HuH-7 (cell line): Measurements from ENCODE around the gene ADAMTS1.
"Not testable (repeated sequence)": the region's sequence is repeated elsewhere in the genome, so short reads cannot be mapped to it uniquely, and the experiment has no call there.

Experiments used
- DNase-seq: peaks from one replicate; pipeline ENCODE4 v3.0.0; 2011; ENCODE audit warnings: low spot score

ADAMTS1 gene

DNA sequence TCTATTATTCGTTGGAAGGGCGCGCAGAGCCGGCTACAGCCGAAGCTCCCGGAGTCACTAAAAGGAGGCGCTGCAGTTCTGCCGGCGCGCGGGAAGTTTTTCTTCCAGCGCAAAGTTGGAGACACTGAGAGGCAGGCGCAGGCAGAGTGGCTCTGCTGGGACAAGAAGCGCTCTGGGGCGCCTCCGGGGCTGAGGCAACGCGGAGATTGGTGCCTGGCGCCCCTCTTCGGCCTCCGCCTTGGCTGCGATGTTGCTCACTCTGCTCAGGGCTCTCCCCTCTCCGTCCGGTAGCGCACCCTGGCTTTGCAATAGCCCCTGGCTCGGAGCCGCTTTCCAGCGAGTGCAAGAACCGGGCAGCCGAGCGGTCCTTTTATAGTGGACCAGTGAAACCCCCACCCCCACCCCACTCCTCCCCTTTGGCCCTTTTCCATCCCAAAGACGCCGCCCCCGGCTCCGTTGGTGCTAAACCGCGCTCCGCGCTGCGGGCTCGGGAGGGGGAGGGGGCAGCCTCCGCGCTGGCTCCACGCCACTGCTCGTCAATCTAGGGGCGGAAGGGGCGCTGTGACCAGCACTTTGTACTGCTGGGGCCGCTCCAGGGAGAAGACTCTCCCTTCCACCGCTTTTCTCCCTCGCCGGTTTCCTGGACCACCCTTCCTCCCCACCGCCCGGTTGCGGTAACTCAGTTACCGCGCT is at the start of gene ADAMTS1:
TSS of gene ADAMTS1 (minus strand) at position 344 of the 693 bp plus-strand sequence. CDS start 455 bp downstream, outside the sequence.
- DNase-seq: peak; percentile 86

DNA sequence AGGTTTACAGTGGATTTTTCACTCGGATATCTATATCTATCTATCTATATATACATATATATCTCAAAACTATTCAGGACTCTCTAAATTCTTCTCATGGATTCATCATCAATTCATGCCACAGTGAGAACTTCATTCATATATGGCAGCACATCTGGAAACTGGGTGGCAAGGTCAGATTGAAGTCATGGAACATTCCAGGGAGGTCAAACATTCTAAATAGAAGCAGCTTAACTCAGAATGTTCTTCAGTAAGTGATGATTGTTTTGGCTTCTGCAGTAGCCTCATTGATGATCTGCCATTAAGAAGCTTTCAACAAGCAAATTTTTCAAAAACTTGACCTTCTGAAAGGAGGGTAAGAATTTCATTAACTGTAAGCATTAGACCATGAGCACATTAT is 46.9 kb upstream of the ADAMTS1 start:
- DNase-seq: no peak

DNA sequence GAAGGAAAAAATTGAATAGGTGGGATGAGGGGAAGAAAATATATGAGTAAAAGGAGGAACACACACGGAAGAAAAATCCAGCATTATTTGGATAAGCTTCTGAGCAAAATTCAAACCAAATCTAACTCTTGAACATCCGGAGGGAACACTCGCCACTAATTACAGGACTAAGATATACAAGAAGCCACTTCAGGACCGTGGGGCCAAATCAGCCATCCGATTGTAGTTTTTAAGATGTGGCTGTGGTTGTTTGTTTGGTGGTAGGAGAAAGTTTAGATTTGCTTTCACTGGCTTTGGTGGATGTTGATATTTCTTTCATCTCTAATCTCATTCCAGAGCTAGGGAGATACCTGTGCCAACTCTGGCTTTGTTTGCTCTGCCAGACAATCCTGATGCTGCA is 43.7 kb upstream of the ADAMTS1 start:
- no peak for DNase-seq

DNA sequence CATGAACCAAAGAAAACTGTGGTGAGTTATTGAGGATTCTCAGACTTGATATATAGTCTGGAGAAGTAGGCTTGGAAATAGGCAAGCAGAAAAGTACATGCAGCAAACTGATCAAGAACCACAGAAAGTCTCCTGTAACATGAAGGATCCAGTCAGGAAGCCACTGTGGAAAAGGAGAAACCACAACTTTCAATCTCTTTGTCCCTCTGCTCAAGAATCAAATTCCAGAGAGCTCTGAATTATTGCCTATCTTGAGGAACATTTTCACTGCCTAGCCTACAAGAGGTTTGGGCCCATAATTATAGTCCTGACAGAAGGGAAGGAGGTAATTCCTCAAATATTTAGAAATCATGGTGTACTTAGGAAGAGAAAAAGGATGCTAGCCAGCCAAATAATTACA is 43.0 kb upstream of the ADAMTS1 start:
- DNase-seq: no peak

DNA sequence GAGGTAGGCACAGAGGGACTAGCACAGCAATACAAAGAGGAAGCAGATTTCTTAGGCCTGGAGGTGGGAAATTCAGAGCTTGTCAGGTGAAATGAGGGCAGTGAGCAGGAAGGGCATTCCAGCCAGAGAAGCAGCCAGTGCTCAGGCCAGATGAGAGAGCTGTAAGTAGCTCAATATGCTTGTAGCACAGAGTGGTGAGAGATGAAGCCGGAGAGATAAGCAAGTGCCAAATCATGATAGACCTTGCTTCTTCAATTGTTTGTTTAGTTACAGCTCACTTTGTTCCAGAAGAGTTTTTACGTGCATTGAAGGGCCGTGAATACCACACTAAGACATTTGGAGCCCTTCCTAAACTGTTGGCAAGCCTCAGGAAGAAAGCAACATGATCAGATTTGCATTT is 42.0 kb upstream of the ADAMTS1 start:
- no peak for DNase-seq

DNA sequence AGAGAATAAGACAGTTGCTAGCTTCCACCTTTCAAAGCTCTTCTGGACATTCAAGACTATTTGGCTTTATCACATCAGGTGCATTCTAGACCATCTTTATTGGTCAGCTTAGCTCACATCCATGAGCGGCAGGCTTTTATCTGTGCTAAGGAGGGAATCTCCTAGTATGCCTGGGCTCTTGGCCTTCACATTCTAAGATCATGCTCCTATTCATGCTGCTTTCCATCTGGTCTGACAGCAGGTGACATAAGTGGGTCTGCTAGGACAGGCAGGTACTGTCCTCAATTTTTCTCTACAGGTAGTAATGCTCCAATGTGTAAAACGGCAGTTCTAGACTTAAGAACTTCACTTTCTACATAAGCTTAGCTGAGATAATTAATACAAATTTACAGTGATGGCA is 39.2 kb upstream of the ADAMTS1 start:
- no peak for DNase-seq

DNA sequence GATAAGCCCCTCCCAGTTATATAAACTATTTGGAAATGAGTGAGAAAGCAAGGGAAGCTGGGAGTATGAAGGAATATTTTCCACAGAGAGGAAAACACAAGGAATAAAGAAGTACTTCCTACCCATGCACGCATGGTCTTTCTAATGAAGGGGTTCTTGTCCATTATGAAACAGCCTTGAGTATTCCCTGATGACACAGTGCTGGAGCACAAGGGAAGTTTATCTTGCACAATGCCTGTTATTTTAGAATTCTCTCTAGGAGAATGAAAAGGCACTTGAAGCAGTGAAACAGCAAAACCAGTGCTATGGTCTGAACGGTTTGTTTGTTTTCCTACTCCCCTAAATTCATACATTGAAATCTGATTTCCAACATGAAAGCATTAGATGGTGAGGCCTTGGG is 38.6 kb upstream of the ADAMTS1 start:
- DNase-seq: no peak

DNA sequence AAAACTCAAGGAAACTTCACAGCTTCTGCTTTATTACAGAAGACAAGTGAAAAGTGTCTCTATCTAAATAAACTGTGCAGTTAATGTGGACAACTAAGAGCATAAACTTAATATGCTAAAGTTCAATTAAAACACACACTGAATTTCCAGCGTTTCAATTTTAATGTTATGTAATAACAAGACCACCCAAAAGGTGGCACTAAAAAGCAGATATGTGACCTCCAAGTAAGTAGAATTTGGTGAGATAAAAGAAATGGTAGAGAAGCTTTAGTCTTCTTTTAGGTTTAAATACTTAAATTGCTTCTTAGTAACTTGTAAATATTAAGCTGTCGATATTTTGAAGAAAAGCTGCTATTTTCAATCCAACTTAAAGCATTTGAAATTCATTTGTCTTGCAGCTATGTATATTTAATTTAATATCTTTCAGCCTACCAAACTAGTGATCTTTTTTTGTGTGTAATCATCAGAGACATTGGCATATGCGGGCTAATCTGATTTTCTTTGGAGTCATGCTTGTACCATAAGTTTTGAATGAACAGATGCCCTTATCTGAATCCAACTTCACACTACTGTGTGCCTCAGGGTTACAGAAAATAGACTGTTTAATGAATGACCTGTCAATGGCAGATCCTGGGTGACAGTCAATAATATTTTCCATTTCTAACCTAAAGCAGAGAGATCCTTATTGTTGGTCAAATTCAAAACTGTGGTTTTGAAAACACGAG is 36.5 kb upstream of the ADAMTS1 start:
- DNase-seq: no peak

DNA sequence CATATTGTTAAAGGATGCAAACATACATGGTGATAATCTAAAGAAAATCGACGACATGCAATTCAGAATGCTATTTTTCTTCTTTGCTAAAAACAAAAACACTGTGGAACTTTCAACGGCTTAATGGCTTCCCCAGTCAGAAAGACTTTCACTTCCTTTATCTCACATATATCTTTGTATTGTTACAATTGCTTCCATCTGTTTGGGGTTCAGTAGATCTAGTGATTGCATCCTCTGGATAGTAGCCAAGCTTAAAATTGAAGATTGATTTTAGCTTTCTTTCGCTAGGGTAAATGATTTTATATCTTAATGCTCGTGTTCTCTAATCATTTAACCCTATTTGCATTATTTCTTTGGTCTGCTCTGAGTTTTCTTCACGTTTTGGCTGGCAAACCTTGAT is 31.8 kb upstream of the ADAMTS1 start:
- DNase-seq: no peak

DNA sequence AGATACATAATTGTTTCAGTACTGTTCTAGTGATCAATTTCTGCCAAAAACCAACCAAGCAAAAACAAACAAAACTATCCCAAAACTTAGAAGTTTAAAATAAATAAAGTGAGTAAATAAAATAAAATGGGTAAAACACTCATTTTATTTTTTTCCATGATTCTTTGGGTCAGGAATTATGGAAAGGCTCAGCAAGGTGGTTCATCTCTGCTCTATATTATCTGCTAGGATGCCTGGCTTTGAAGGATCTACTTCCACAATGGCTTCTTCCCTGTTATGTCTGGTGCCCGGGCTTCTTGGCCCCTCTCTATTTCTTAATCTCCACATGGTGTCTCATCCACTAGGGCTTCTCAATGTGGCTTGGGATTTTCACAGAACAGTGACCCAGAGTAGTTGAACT is 29.1 kb upstream of the ADAMTS1 start:
- DNase-seq: no peak

DNA sequence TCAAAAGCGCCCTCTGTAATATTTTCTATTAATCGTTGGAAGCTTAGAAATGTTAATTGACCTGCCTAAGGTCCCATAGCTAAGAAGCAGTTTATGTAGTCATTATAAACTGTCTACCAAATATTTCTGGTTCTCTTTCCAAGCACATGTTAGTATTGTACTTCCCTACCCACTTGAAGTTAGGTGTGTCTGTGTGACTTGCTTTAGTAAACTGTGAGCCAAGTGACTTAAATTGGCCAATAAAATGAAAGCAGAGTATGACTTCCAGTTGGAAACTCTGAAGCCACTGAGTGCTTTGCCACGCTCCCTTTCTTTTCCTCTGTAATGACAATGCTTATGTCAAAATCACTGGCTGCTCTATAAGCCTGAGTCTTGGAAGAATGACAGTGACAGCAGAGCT is 20.6 kb upstream of the ADAMTS1 start:
- DNase-seq: no peak

DNA sequence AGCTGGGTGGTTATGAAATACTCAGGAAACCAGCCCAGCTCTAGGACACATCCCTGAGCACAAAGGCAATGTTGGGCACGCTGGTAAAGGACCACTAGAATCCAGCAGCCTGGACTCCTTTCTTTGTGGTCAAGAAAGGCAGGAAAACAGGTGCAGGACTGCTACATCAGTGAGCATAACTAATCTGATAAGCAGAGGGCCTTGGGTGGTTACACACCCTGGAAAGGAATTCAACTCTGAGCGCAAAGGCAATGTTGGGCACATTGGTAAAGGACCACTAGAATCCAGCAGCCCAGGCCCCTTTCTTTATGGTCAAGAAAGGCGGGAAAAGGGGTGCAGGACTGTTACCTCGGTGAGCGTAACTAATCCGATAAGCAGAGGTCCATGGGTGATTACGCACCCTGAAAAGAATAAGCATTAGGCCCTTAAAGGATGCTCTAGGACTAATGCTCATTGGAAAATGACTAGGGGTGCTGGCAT is 11.7 kb upstream of the ADAMTS1 start:
- DNase-seq: not testable (repeated sequence)

DNA sequence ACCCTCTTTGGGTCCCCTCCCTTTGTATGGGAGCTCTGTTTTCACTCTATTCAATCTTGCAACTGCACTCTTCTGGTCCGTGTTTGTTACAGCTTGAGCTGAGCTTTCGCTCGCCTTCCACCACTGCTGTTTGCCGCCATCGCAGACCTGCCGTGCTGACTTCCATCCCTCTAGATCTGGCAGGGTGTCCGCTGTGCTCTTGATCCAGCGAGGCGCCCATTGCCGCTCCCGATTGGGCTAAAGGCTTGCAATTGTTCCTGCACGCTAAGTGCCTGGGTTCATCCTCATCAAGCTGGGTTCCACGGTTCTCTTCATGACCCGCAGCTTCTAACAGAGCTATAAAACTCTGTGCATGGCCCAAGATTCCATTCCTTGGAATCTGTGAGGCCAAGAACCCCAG is 9.5 kb upstream of the ADAMTS1 start:
- not testable (repeated sequence) for DNase-seq

DNA sequence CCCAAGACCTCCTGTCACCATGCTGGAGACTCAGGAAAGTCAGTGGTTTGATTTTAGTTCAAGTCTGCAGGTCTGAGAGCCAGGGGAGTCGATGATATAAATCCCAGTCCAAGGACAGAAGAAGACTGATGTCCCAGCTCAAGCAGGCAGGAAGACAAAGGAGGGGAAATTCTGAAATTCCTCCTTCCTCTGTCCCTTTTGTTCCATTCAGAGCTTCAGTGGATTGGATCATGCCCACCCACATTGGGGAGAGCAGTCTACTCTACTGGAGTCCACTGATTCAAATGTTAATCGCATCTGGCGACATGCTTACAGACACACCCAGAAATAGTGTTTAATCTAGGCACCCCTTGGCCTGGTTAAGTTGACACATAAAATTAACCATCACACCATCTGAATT is 7.2 kb upstream of the ADAMTS1 start:
- DNase-seq: no peak

DNA sequence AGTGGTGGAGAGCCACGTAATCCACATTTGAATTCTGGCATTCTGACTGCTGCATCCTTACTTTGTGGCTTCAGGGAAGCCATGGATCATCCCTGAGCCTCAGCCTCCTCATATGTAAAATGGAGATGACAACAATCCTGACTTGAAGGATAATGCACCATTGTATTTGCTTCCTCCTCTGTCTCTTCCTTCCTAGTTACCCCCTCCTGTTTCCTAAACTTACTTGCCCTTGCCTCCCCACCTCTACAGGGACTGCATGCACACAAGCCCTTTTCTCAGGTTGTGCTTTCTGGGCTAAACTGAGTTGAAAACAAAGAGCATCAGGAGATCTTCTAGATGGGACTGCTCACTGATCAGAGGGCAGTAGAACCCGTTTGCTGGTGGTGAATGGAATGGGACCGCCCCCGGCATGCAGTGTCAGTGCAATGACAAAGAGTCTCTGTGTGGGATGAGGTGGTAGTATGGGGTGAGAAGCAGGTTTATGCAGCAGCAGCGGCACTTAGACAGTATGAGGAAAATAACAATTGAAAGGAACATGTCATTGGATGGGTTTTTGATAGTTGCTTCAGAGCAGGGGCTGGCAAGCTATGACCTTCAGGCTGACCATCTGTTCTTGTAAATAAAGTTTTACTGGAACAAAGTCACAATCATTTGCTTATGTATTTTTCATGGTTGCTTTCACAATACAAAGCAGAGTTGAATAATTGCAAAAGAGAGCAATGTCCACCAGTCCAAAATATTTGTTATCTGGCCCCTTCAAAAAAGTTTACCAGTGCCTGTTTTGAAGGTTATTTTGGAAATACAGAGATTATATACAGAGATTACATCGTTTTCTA is 6.1 kb upstream of the ADAMTS1 start:
- DNase-seq: no peak

DNA sequence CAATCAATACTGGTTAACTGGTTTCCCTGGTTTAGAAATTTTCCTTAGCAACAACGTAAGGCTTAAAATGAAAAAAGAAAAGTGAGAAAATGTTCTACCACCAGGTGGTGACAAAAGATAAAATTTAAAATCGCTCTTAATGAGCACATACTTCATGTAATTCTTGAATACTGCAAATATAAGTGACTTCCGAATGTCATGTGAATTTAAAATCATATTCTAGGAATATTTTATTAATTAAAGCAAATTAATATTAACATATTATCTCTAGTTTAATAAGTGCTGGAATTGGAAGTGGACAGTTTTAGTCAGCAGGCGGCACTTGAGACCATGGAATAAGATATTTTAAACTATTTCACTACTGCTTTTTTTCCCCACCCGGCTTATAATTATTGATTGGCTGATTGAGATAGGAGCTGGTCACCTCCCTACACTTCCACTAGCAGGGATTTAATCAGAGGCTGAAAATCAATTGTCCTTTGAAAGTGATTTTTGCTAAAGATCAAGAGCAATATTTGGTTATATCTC is 5.0 kb upstream of the ADAMTS1 start:
- no peak for DNase-seq

DNA sequence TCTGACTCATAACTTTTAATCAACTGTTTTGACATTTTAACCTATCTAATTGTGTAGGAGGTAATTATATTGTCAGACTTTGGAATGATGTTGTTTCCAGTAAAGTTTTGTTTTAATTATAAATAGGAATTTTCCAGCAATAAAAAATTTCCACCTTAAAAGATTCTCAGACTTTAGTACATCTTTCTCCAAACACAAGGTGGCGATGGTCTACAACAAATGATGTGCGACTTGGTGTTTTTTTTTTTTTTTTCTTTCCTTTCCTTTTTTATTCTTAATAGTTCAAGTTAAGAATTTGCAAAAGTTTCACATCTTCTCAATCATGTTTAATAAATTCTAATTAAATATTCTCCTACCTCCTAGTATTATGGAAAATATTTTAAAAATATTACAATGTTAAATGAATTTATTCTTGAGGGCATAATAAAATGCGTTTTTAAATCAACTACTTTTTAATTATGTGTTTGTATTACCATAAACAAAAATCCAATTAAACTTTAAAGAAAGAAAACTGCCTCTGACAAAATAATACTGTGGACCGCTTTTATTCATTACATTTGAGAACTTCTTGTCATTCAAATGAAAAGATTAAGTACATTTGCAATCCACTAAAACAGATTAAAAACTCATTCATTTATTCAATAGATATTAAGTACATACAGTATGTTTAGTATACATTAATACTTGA is 4.4 kb upstream of the ADAMTS1 start:
- DNase-seq: no peak

DNA sequence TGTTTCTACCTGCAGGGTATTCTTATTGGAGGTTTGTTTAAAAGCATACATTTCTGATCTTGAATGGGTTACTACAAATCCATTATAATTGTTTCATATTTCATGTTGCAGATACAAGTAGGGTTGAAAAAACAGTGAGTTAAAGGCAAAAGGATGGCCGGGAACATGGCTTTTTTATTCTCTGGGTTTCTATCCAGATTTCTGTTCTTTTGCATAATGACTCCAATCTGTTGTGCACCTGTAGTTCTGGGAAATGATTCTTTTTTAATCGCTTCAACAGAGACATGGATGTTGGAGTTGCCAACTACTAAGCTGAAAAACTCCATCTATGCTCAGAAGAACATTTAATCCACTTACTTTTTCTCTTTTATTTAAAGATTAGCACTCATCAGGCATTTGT is 2.7 kb upstream of the ADAMTS1 start:
- no peak for DNase-seq

DNA sequence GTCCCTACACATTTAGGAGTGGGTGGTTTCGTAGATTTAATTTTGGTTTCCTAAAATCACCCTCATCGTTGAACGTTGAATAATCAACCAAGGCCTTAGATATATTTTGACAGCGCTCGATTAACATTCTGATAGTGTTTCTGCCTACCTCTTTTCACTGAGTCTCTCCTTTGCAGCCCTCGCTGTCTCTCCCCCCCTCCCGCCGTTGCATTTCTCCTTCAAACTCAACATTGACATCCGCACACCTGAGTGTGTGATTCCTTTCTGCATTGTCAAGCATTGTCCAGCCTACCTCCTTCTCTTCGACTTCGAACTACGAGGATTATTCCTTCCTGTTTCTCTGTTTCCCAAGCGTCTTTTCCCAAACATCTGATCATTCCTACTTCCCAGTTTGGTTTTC is 1.8 kb upstream of the ADAMTS1 start:
- no peak for DNase-seq

DNA sequence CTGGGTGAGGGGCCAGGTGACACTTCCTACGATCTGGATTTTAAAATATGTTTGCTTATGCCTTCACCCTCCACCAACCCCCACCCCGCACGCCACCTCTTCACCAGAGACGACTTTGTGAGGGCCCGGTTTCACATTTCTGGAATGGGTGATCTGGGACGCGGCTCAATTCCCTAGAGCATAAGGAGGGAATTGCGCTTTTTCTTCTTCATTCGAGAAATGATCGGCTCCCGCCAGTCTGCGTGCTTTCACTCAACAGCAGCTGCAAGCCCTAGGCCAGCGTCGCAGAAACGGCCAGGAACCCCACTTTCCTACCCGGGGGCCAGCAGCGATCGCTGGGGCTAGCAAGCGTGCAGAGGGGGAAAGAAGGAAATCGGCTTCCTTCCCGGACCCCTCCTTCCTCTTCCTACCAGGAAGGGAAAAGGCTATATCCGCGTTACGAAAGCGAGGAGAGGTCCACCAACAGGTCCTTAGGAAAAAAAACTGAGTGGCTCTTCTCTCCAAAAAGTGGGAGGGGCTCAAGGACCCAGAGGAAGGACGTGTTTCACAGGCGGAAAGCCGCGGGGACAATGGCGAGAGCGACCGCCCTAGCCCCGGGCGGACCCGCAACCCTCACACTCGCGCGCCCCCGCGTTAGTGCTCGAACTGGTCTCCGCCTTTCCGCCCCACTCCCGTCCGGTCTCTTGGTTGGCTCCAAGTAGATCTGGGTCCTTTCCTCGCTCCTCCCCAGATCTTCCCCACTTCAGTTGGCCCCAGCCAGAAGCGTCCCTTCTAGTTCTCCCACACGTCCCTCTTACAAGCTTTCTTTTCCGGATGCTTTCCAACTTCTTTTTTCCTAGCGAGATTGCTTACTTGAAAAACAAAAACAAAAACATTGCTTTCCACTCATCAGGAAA is 1.1 kb upstream of the ADAMTS1 start:
- DNase-seq: peak; percentile 46

DNA sequence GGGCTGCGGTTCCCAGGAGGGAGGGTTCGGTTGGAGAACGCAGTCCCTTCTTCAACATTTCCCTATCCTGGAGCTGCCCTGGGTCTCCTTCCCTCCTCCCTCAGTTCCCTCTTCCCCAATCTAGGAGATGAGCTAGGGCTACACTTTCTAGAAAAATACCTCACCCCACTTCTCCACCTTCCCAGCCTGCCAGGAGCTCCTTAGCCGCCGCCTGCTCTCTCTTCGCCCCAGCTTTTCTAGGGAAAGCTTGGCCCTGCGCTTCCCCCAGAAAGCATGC is 488 bp upstream of the ADAMTS1 start:
- no peak for DNase-seq
